Retinal pigment epithelial cell (primary cell): ENCODE measurements around the gene LILRB2.

ENCODE experiments used
- DNase-seq: peaks from one replicate; pipeline ENCODE4 v3.0.0-alpha.2; 2010; ENCODE audit warnings: low read depth
- H3K4me3 ChIP-seq: 2 replicates; pipeline ENCODE4 v1.5.1; 2011; ENCODE audit warnings: mild to moderate bottlenecking, low read length, control low read depth, moderate library complexity
- CTCF ChIP-seq: conservative IDR thresholded peaks from 2 replicates; pipeline ENCODE4 v1.5.1; 2011; ENCODE audit warnings: low read depth, low read length, control low read depth, inconsistent platforms

The LILRB2 gene

GRCh38 chr19:54319892-54320670 is 39.2 kb upstream of the LILRB2 start:
- H3K4me3 ChIP-seq, result no peak overlapping the region
- TF ChIP-seq CTCF, result no peak
- no peak for DNase-seq

GRCh38 chr19:54319049-54319448 is 38.1 kb upstream of the LILRB2 start:
- no peak overlapping the region for H3K4me3 ChIP-seq
- no peak for TF ChIP-seq CTCF
- DNase-seq, result no peak

- DNase-seq, result no peak
- TF ChIP-seq CTCF, result no peak
Measured at GRCh38 chr19:54317965-54318240, 37.0 kb upstream of the LILRB2 start.

GRCh38 chr19:54317108-54317964 is 36.4 kb upstream of the LILRB2 start:
- no peak for TF ChIP-seq CTCF
- DNase-seq, result no peak

More at GRCh38 chr19:54317965-54318240, 37.0 kb upstream of the LILRB2 start:
- no peak overlapping the region for H3K4me3 ChIP-seq

GRCh38 chr19:54316746-54317107 is 35.8 kb upstream of the LILRB2 start:
- no peak for DNase-seq
- H3K4me3 ChIP-seq, result no peak overlapping the region
- no peak for TF ChIP-seq CTCF

More at GRCh38 chr19:54317108-54317964, 36.4 kb upstream of the LILRB2 start:
- H3K4me3 ChIP-seq, result no peak overlapping the region

- no peak for DNase-seq
- no peak for TF ChIP-seq CTCF
- H3K4me3 ChIP-seq, result no peak overlapping the region
Measured at GRCh38 chr19:54315956-54316355, 35.0 kb upstream of the LILRB2 start.
